K562 (cell line): ENCODE results near the gene CABLES1. TPM values are rescaled to one million over a fixed set of nuclear protein-coding genes. Genes with fewer than 3 reads are reported as not detected.

Experiments
- CEBPG ChIP-seq, 3 experiments: fragments of 200-800 bp in 1 of 3; sonication (Bioruptor generic) in 1 of 3; sonication (generic) in 1 of 3; formaldehyde crosslinking in 1 of 3; IDR thresholded peaks in 2 of 3; conservative IDR thresholded peaks in 1 of 3; 2 replicates each; pipeline versions ENCODE4 v1.6.1 to v1.8.0; 2016 to 2022; ENCODE audit warnings: missing compliant biosample characterization in 2 of 3, missing genetic modification characterization in 2 of 3, mild to moderate bottlenecking in 1 of 3, missing genetic modification reagents in 1 of 3
- COPS2 ChIP-seq: fragments of 450-650 bp; conservative IDR thresholded peaks from 2 replicates; pipeline ENCODE4 v1.6.1; 2016; ENCODE audit warnings: mild to moderate bottlenecking, moderate library complexity
- GTF2A2 ChIP-seq: IDR thresholded peaks from 2 replicates; pipeline ENCODE4 v1.6.1; 2016; ENCODE audit warnings: mild to moderate bottlenecking, missing genetic modification characterization, missing compliant biosample characterization
- HNRNPK ChIP-seq: fragments of 200-400 bp; formaldehyde crosslinking; IDR thresholded peaks from one replicate; pipeline ENCODE4 v1.6.1; 2018; ENCODE audit warnings: mild to moderate bottlenecking, low read depth, low read length; ENCODE audit not compliant: poor library complexity, severe bottlenecking
- MTA2 ChIP-seq: fragments of 450-650 bp; IDR thresholded peaks from 2 replicates; pipeline ENCODE4 v1.6.1; 2016; ENCODE audit warnings: low read depth
- PTBP1 ChIP-seq: fragments of 200-400 bp; formaldehyde crosslinking; IDR thresholded peaks from 2 replicates; pipeline ENCODE4 v1.6.1; 2017; ENCODE audit warnings: low read depth, low read length
- STAT5B ChIP-seq: fragments of 250-450 bp; sonication (Bioruptor Pico); IDR thresholded peaks from 2 replicates; pipeline ENCODE4 v1.8.0; 2021; ENCODE audit warnings: mild to moderate bottlenecking, inconsistent platforms
- TAF9B ChIP-seq: fragments of 450-650 bp; IDR thresholded peaks from 2 replicates; pipeline ENCODE4 v1.6.1; 2018; ENCODE audit warnings: mild to moderate bottlenecking; ENCODE audit not compliant: partially characterized antibody
- UBTF ChIP-seq, 2 experiments: IDR thresholded peaks; 2 replicates each; pipeline ENCODE4 v1.6.1; 2012; ENCODE audit warnings: improper control_type of control experiment in 2 of 2, low read depth in 2 of 2, low read length in 2 of 2, borderline replicate concordance in 1 of 2
- USF2 ChIP-seq: sonication (generic); formaldehyde crosslinking; IDR thresholded peaks from 2 replicates; pipeline ENCODE4 v1.5.0; 2020; ENCODE audit warnings: missing genetic modification reagents
- ZBTB12 ChIP-seq: fragments of 250-450 bp; sonication (Bioruptor Pico); IDR thresholded peaks from 2 replicates; pipeline ENCODE4 v1.4.0; 2020
- ZBTB40 ChIP-seq, 2 experiments: fragments of 450-650 bp in 1 of 2; sonication (generic) in 1 of 2; formaldehyde crosslinking in 1 of 2; IDR thresholded peaks; 2 replicates each; pipeline versions ENCODE4 v1.7.1 to v1.9.0; 2016 to 2022; ENCODE audit warnings: inconsistent platforms in 1 of 2, mild to moderate bottlenecking in 1 of 2, missing genetic modification reagents in 1 of 2
- ZEB2 ChIP-seq: fragments of 450-650 bp; IDR thresholded peaks from 2 replicates; pipeline ENCODE4 v1.6.1; 2016
- polyA plus RNA-seq, 8 experiments: library from polyadenylated mRNA; depleted of rRNA in 4 of 8; stranded (reverse) in 5 of 8; unstranded in 3 of 8; fragments of >200 nt; fragmentation: Nextera tagmentation in 2 of 8; fragmentation: Illumina TruSeq in 1 of 8; extraction: Ambion mirVana in 2 of 8; extraction: Trizol in 1 of 8; gene quantifications; 2 replicates each; pipeline versions ENCODE4 v1.2.1 to v1.2.3, GENCODE V29; 2011 to 2014; ENCODE audit warnings: inconsistent platforms in 1 of 8, missing spikeins in 1 of 8
- total RNA-seq, 7 experiments: library from RNA; depleted of rRNA in 6 of 7; stranded (reverse); fragments of >200 nt in 6 of 7; fragmentation: Illumina TruSeq in 2 of 7; extraction: Trizol in 2 of 7; gene quantifications; 2 replicates each; pipeline versions ENCODE4 v1.2.1 to v1.2.3, GENCODE V29; 2011 to 2021; ENCODE audit warnings: low replicate concordance in 1 of 7

The CABLES1 gene
- total and polyA plus RNA-seq, 9 of the 15 experiments (the other 6 are each of a cell fraction or from before 2014, with no cell fraction given), result 0.04 to 0.10 (median 0.06) TPM; not detected in 3

GRCh38 chr18:23231340-23232021 lies 96.2 kb downstream of the CABLES1 start (continued):
- no peak for TF ChIP-seq CEBPG (CRISPR knock-in tag; IDR thresholded peaks at IDR 0.05)
- peak in 1 of 2 experiments; percentile 81; a peak in 2 of 4 replicates for TF ChIP-seq CEBPG (tag; conservative IDR thresholded peaks at IDR 0.05 in 1 of 2, IDR thresholded peaks at IDR 0.05 in 1 of 2)
- no peak for TF ChIP-seq HNRNPK
- no peak for TF ChIP-seq MTA2
- TF ChIP-seq ZEB2, result no peak
- no peak for TF ChIP-seq UBTF (IDR thresholded peaks at IDR 0.05; ENCODE audit: borderline replicate concordance in 1 of 2, low read depth in 2 of 2, low read length in 2 of 2)
- TF ChIP-seq COPS2, result no peak
- TF ChIP-seq PTBP1, result no peak
- peak; percentile 38; the same call in 1 of the 2 replicates for TF ChIP-seq USF2 (CRISPR knock-in tag)
- no peak for TF ChIP-seq TAF9B
- no peak for TF ChIP-seq STAT5B (CRISPR knock-in tag)
- TF ChIP-seq GTF2A2 (tag), result no peak
- TF ChIP-seq ZBTB12 (CRISPR knock-in tag), result peak; percentile 25; the same call in 1 of the 2 replicates
- no peak for TF ChIP-seq ZBTB40 (IDR thresholded peaks at IDR 0.05)
- TF ChIP-seq ZBTB40 (CRISPR knock-in tag; IDR thresholded peaks at IDR 0.05), result no peak
